Measurements from ENCODE around the gene THBS1. TPM values are rescaled to one million over a fixed set of nuclear protein-coding genes. Genes with fewer than 3 reads are reported as not detected.

The THBS1 gene
- total RNA-seq, 1 experiment from 2014 or later = 37.1 TPM

- no peak overlapping the region for H3K4me3 Mint-ChIP-seq
- ATAC-seq = no peak
These were observed 12.3 kb downstream of the THBS1 start for GRCh38 chr15:39593071-39593655.

GRCh38 chr15:39593656-39594445, 13.0 kb downstream of the THBS1 start:
- no peaks in the 10 kb centered on the region for H3K27me3 Mint-ChIP-seq (ENCODE audit: low read depth)
- DNase-seq (ENCODE audit: low spot score) = no peak
- H3K36me3 Mint-ChIP-seq = peaks cover 72% of the 10 kb centered on the region
- no peak for ATAC-seq
- H3K4me1 Mint-ChIP-seq = peaks cover 13% of the 10 kb centered on the region
- H3K4me3 Mint-ChIP-seq = no peak overlapping the region
- no peaks in the 10 kb centered on the region for H3K9me3 Mint-ChIP-seq
- ChIA-PET POLR2A (interaction anchor here (0.6 to 2.0 kb wide), 2 partner anchors 11 to 82 kb away, joined by 5 read pairs; no protein-coding TSS in a partner anchor), CTCF (interaction anchor here (1.5 kb wide), 1 partner anchor 163 kb away, joined by 7 read pairs; no protein-coding TSS in a partner anchor)
- no peak for TF ChIP-seq USF2 (CRISPR knock-in tag; IDR thresholded peaks at IDR 0.05)
- TF ChIP-seq CREB1 (CRISPR knock-in tag; IDR thresholded peaks at IDR 0.05) = no peak
- TF ChIP-seq ETV6 (CRISPR knock-in tag; IDR thresholded peaks at IDR 0.05) = no peak
- no peak for TF ChIP-seq PREB (CRISPR knock-in tag; IDR thresholded peaks at IDR 0.05; ENCODE audit: borderline replicate concordance)
- no peak for TF ChIP-seq GTF2I (CRISPR knock-in tag; conservative IDR thresholded peaks at IDR 0.05)
- no peak for TF ChIP-seq ZBTB43 (CRISPR knock-in tag; IDR thresholded peaks at IDR 0.05)
- no peak for TF ChIP-seq TCF7 (CRISPR knock-in tag; IDR thresholded peaks at IDR 0.05; ENCODE audit: low read depth)
- no peak for TF ChIP-seq ZNF121 (CRISPR knock-in tag; IDR thresholded peaks at IDR 0.05)
- no peak for TF ChIP-seq FOXK1 (CRISPR knock-in tag; IDR thresholded peaks at IDR 0.05)
- TF ChIP-seq NR2C2 (CRISPR knock-in tag; IDR thresholded peaks at IDR 0.05) = no peak
- no peak for TF ChIP-seq NFYB (CRISPR knock-in tag; conservative IDR thresholded peaks at IDR 0.05; ENCODE audit: low read depth)
- no peak for TF ChIP-seq ZBTB21 (CRISPR knock-in tag; IDR thresholded peaks at IDR 0.05; ENCODE audit: borderline replicate concordance)
- TF ChIP-seq ZNF396 (CRISPR knock-in tag; IDR thresholded peaks at IDR 0.05; ENCODE audit: borderline replicate concordance) = no peak
- no peak overlapping the region for H3K27ac Mint-ChIP-seq

More at GRCh38 chr15:39593071-39593655, 12.3 kb downstream of the THBS1 start:
- Mint-ChIP-seq H3K27ac (no peak overlapping the region), H3K36me3 (peaks cover 79% of the 10 kb centered on the region), H3K4me1 (peaks cover 13% of the 10 kb centered on the region), H3K27me3 (ENCODE audit: low read depth) (no peaks in the 10 kb centered on the region), H3K9me3 (no peaks in the 10 kb centered on the region)
- POLR2A ChIA-PET = interaction anchor here (2.0 kb wide), 1 partner anchor 10 kb away, joined by 5 read pairs; no protein-coding TSS in a partner anchor
- CTCF ChIA-PET = interaction anchor here (1.5 kb wide), 1 partner anchor 164 kb away, joined by 7 read pairs; no protein-coding TSS in a partner anchor
- TF ChIP-seq IRF1 (CRISPR knock-in tag; IDR thresholded peaks at IDR 0.05) (no peak), NR2C2 (CRISPR knock-in tag; IDR thresholded peaks at IDR 0.05) (no peak), ZNF396 (CRISPR knock-in tag; IDR thresholded peaks at IDR 0.05; ENCODE audit: borderline replicate concordance) (no peak), ZNF532 (CRISPR knock-in tag; IDR thresholded peaks at IDR 0.05; ENCODE audit: borderline replicate concordance) (no peak), RELA (CRISPR knock-in tag; IDR thresholded peaks at IDR 0.05; ENCODE audit: borderline replicate concordance) (no peak), NFE2L1 (CRISPR knock-in tag; IDR thresholded peaks at IDR 0.05) (no peak)
- no peak for DNase-seq (ENCODE audit: low spot score)
